ENCODE results near the gene TMEM191C.

Gene TMEM191C

DNA sequence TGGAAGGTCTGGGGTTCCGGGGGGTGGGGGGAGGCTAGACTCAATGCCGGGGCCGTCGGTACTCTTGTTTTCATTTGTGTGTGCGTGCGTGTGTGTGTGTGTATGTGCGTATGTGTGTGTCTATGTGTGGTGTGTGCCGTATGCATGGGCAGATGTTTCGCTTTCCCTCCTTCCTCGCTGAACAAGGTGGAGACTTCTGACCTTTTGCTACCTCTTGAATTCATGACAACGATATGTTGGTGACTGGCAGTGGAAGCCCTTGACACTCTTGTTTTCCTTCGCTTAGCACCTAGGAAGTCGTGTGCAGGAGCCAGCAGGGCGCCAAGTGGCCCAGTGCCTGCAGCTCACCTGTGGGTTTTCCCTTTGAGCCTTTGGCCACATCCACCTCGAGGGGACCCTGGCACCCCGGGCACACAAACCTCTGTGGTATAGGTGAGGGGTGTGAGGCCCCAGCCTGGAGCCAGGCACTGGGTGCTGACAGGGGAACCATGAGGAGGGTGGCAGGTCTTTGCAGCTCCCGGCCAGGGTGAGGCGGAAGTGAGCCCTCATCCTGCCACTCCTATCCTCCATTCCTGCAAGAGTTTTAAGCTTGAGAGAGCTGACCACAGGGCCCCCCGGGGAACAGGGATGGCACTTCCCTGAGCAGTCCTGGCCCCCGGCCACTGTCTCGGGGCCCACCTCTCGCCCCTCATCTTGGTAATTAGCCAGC is 19.3 kb upstream of the TMEM191C start:
- H3K27me3 ChIP-seq (ENCODE audit: insufficient read depth, poor library complexity, severe bottlenecking) = no peaks in the 10 kb centered on the region
- TF ChIP-seq POLR2AphosphoS5 (IDR thresholded peaks at IDR 0.05; ENCODE audit: low read depth) (no peak), SPI1 (IDR thresholded peaks at IDR 0.05; ENCODE audit: borderline replicate concordance, low read depth) (no peak), GABPA (IDR thresholded peaks at IDR 0.05; ENCODE audit: low read depth) (no peak)
- TF ChIP-seq, protein P1, sequence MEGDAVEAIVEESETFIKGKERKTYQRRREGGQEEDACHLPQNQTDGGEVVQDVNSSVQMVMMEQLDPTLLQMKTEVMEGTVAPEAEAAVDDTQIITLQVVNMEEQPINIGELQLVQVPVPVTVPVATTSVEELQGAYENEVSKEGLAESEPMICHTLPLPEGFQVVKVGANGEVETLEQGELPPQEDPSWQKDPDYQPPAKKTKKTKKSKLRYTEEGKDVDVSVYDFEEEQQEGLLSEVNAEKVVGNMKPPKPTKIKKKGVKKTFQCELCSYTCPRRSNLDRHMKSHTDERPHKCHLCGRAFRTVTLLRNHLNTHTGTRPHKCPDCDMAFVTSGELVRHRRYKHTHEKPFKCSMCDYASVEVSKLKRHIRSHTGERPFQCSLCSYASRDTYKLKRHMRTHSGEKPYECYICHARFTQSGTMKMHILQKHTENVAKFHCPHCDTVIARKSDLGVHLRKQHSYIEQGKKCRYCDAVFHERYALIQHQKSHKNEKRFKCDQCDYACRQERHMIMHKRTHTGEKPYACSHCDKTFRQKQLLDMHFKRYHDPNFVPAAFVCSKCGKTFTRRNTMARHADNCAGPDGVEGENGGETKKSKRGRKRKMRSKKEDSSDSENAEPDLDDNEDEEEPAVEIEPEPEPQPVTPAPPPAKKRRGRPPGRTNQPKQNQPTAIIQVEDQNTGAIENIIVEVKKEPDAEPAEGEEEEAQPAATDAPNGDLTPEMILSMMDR (IDR thresholded peaks at IDR 0.05; ENCODE audit: insufficient read depth, low read length) = no peak
- TF ChIP-seq, protein P2, sequence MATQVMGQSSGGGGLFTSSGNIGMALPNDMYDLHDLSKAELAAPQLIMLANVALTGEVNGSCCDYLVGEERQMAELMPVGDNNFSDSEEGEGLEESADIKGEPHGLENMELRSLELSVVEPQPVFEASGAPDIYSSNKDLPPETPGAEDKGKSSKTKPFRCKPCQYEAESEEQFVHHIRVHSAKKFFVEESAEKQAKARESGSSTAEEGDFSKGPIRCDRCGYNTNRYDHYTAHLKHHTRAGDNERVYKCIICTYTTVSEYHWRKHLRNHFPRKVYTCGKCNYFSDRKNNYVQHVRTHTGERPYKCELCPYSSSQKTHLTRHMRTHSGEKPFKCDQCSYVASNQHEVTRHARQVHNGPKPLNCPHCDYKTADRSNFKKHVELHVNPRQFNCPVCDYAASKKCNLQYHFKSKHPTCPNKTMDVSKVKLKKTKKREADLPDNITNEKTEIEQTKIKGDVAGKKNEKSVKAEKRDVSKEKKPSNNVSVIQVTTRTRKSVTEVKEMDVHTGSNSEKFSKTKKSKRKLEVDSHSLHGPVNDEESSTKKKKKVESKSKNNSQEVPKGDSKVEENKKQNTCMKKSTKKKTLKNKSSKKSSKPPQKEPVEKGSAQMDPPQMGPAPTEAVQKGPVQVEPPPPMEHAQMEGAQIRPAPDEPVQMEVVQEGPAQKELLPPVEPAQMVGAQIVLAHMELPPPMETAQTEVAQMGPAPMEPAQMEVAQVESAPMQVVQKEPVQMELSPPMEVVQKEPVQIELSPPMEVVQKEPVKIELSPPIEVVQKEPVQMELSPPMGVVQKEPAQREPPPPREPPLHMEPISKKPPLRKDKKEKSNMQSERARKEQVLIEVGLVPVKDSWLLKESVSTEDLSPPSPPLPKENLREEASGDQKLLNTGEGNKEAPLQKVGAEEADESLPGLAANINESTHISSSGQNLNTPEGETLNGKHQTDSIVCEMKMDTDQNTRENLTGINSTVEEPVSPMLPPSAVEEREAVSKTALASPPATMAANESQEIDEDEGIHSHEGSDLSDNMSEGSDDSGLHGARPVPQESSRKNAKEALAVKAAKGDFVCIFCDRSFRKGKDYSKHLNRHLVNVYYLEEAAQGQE (IDR thresholded peaks at IDR 0.05; ENCODE audit: insufficient replicate concordance, low read depth) = no peak
- no peak overlapping the region for H3K27ac ChIP-seq (replicated peaks)
- peak in 1 of 2 experiments; percentile 1 for DNase-seq (ENCODE audit: low read depth in 1 of 2, low spot score in 1 of 2)
- no peak overlapping the region for H3K4me3 ChIP-seq (replicated peaks; ENCODE audit: insufficient read depth, low read length)

DNA sequence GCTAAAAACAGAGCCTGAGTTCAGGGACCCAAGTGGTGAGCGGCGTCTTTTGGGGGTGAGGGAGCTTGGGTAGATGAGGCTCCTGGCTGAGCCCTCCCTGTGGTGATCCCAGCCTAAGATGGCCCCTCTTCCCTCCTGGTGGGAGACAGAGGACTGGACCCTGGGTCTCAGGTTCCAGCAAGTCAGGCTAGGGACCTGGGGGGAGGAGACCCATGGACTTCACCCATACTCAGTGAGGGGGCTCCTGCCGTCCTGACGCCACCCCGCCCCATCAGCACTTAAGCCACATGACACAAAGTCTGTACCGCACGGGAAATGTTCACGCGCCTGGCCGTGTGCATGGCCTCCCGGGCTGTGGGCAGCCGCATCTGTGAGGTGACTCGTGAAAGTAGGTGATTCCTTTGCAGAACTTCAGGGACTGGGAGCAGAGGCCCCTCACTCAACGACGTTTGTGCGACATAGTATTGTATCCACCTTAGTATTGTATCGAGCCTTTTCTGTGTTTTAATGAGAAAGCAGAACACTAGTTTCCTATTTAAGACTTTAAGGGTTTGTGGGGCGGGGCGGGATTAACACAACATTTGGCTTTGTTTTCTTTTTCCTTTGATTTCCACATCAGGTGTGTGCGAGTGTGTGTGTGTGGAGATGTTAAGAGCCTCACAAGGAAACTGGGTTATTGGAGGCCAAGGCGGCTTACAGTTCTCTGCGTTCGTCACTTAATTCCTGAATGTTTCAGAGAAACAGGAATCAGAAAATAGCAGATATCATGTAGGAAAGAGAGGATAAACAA is 18.4 kb upstream of the TMEM191C start:
- H3K27me3 ChIP-seq (ENCODE audit: insufficient read depth, poor library complexity, severe bottlenecking) = no peaks in the 10 kb centered on the region
- DNase-seq (ENCODE audit: low read depth in 1 of 2, low spot score in 1 of 2) = peak in 1 of 2 experiments; percentile 1
- TF ChIP-seq POLR2AphosphoS5 (IDR thresholded peaks at IDR 0.05; ENCODE audit: low read depth) (no peak), SPI1 (IDR thresholded peaks at IDR 0.05; ENCODE audit: borderline replicate concordance, low read depth) (no peak), GABPA (IDR thresholded peaks at IDR 0.05; ENCODE audit: low read depth) (no peak)
- TF ChIP-seq, protein P1 (IDR thresholded peaks at IDR 0.05; ENCODE audit: insufficient read depth, low read length) = no peak
- TF ChIP-seq, protein P2 (IDR thresholded peaks at IDR 0.05; ENCODE audit: insufficient replicate concordance, low read depth) = no peak
- no peak overlapping the region for H3K4me3 ChIP-seq (replicated peaks; ENCODE audit: insufficient read depth, low read length)
- no peak overlapping the region for H3K27ac ChIP-seq (replicated peaks)

DNA sequence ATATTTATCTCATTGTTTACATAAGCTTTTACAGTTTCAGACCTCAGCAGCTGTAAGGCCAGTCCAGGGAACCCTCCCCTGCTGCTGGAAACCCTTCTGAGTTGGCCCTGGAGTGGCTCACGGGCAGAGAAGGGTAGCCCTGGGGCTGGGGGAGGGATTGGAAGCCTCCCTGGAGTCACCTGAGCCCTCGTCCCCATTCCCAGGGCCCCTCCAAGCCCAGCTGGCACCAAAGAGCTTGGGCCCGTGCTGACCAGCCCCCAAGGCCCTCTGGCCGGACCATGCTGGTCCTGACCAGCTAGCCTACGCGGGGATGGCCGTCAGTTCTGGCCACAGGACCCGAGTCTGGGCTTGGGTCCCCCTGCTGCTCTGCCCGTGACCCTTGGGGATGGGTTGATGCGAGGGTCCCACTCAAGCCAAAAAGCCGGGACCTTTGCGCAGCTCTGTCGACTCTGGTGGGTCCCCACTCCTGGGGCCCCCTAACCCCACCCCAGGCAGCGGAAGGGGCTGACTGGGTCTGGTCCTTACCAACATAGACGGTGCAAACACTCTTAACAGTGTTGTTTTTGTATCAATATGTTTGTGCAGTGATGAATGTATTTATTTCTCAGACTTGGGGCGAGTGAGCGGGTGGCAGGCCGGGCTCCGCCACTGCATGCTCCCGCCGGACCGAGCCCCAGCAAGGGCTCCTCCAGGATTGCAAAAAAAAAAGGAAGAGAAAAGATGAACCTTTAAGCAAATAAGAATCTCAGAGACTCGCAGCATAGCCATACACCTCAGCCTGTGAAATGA is 17.5 kb upstream of the TMEM191C start:
- no peaks in the 10 kb centered on the region for H3K27me3 ChIP-seq (ENCODE audit: insufficient read depth, poor library complexity, severe bottlenecking)
- H3K27ac ChIP-seq (replicated peaks) = no peak overlapping the region
- H3K4me3 ChIP-seq (replicated peaks; ENCODE audit: insufficient read depth, low read length) = no peak overlapping the region
- TF ChIP-seq, protein P2 (IDR thresholded peaks at IDR 0.05; ENCODE audit: insufficient replicate concordance, low read depth) = no peak
- TF ChIP-seq GABPA (IDR thresholded peaks at IDR 0.05; ENCODE audit: low read depth) (no peak), SPI1 (IDR thresholded peaks at IDR 0.05; ENCODE audit: borderline replicate concordance, low read depth) (no peak), POLR2AphosphoS5 (IDR thresholded peaks at IDR 0.05; ENCODE audit: low read depth) (no peak)
- TF ChIP-seq, protein P1 (IDR thresholded peaks at IDR 0.05; ENCODE audit: insufficient read depth, low read length) = no peak
- peak in 1 of 2 experiments; percentile 0 for DNase-seq (ENCODE audit: low read depth in 1 of 2, low spot score in 1 of 2)

Measured in HL-60 (cell line).